Measurements from ENCODE around the gene TRIL.

TRIL gene

GRCh38 chr7:28993371-28993770 is 35.2 kb upstream of the TRIL start:
- Histone ChIP-seq H3K27ac (ENCODE audit: insufficient read depth, low read length, poor library complexity, severe bottlenecking) (no peak overlapping the region), H3K9me3 (ENCODE audit: control insufficient read depth, low read length) (no peaks in the 10 kb centered on the region), H3K4me1 (ENCODE audit: control insufficient read depth, insufficient read depth, low read length, poor library complexity, severe bottlenecking) (no peaks in the 10 kb centered on the region), H3K27me3 (replicated peaks; ENCODE audit: control insufficient read depth, insufficient read depth, low read length, poor library complexity, severe bottlenecking) (peaks cover 3% of the 10 kb centered on the region), H3K4me3 (ENCODE audit: insufficient read depth, low read depth, low read length, poor library complexity, severe bottlenecking) (no peak overlapping the region), H3K36me3 (ENCODE audit: control insufficient read depth, insufficient read depth, low read length) (no peaks in the 10 kb centered on the region)
- DNase-seq, result no peak

GRCh38 chr7:28992798-28993197 is 34.7 kb upstream of the TRIL start:
- no peak for DNase-seq
- no peaks in the 10 kb centered on the region for H3K4me1 ChIP-seq (ENCODE audit: control insufficient read depth, insufficient read depth, low read length, poor library complexity, severe bottlenecking)
- H3K9me3 ChIP-seq (ENCODE audit: control insufficient read depth, low read length), result no peaks in the 10 kb centered on the region
- no peak overlapping the region for H3K4me3 ChIP-seq (ENCODE audit: insufficient read depth, low read depth, low read length, poor library complexity, severe bottlenecking)
- H3K36me3 ChIP-seq (ENCODE audit: control insufficient read depth, insufficient read depth, low read length), result no peaks in the 10 kb centered on the region
- no peak overlapping the region for H3K27ac ChIP-seq (ENCODE audit: insufficient read depth, low read length, poor library complexity, severe bottlenecking)
- peaks cover 3% of the 10 kb centered on the region for H3K27me3 ChIP-seq (replicated peaks; ENCODE audit: control insufficient read depth, insufficient read depth, low read length, poor library complexity, severe bottlenecking)

- no peaks in the 10 kb centered on the region for H3K36me3 ChIP-seq (ENCODE audit: control insufficient read depth, insufficient read depth, low read length)
- no peaks in the 10 kb centered on the region for H3K9me3 ChIP-seq (ENCODE audit: control insufficient read depth, low read length)
- no peaks in the 10 kb centered on the region for H3K4me1 ChIP-seq (ENCODE audit: control insufficient read depth, insufficient read depth, low read length, poor library complexity, severe bottlenecking)
- H3K27me3 ChIP-seq (replicated peaks; ENCODE audit: control insufficient read depth, insufficient read depth, low read length, poor library complexity, severe bottlenecking), result peaks cover 3% of the 10 kb centered on the region
- H3K4me3 ChIP-seq (ENCODE audit: insufficient read depth, low read depth, low read length, poor library complexity, severe bottlenecking), result no peak overlapping the region
- no peak for DNase-seq
- H3K27ac ChIP-seq (ENCODE audit: insufficient read depth, low read length, poor library complexity, severe bottlenecking), result no peak overlapping the region
These were observed 32.2 kb upstream of the TRIL start for GRCh38 chr7:28990200-28990960.

- H3K36me3 ChIP-seq (ENCODE audit: control insufficient read depth, insufficient read depth, low read length), result no peaks in the 10 kb centered on the region
- H3K4me1 ChIP-seq (ENCODE audit: control insufficient read depth, insufficient read depth, low read length, poor library complexity, severe bottlenecking), result no peaks in the 10 kb centered on the region
- DNase-seq, result no peak
- H3K9me3 ChIP-seq (ENCODE audit: control insufficient read depth, low read length), result no peaks in the 10 kb centered on the region
- peaks cover 3% of the 10 kb centered on the region for H3K27me3 ChIP-seq (replicated peaks; ENCODE audit: control insufficient read depth, insufficient read depth, low read length, poor library complexity, severe bottlenecking)
- H3K27ac ChIP-seq (ENCODE audit: insufficient read depth, low read length, poor library complexity, severe bottlenecking), result no peak overlapping the region
- H3K4me3 ChIP-seq (ENCODE audit: insufficient read depth, low read depth, low read length, poor library complexity, severe bottlenecking), result no peak overlapping the region
These were observed 31.3 kb upstream of the TRIL start for GRCh38 chr7:28989211-28989980.

GRCh38 chr7:28988810-28989209 is 30.7 kb upstream of the TRIL start:
- Histone ChIP-seq H3K9me3 (ENCODE audit: control insufficient read depth, low read length) (no peaks in the 10 kb centered on the region), H3K27ac (ENCODE audit: insufficient read depth, low read length, poor library complexity, severe bottlenecking) (no peak overlapping the region), H3K36me3 (ENCODE audit: control insufficient read depth, insufficient read depth, low read length) (no peaks in the 10 kb centered on the region), H3K4me1 (ENCODE audit: control insufficient read depth, insufficient read depth, low read length, poor library complexity, severe bottlenecking) (no peaks in the 10 kb centered on the region), H3K4me3 (ENCODE audit: insufficient read depth, low read depth, low read length, poor library complexity, severe bottlenecking) (no peak overlapping the region), H3K27me3 (replicated peaks; ENCODE audit: control insufficient read depth, insufficient read depth, low read length, poor library complexity, severe bottlenecking) (peaks cover 3% of the 10 kb centered on the region)
- no peak for DNase-seq

- Histone ChIP-seq H3K27ac (ENCODE audit: insufficient read depth, low read length, poor library complexity, severe bottlenecking) (no peak overlapping the region), H3K36me3 (ENCODE audit: control insufficient read depth, insufficient read depth, low read length) (no peaks in the 10 kb centered on the region), H3K4me1 (ENCODE audit: control insufficient read depth, insufficient read depth, low read length, poor library complexity, severe bottlenecking) (no peaks in the 10 kb centered on the region), H3K27me3 (replicated peaks; ENCODE audit: control insufficient read depth, insufficient read depth, low read length, poor library complexity, severe bottlenecking) (peaks cover 3% of the 10 kb centered on the region), H3K9me3 (ENCODE audit: control insufficient read depth, low read length) (no peaks in the 10 kb centered on the region), H3K4me3 (ENCODE audit: insufficient read depth, low read depth, low read length, poor library complexity, severe bottlenecking) (no peak overlapping the region)
- no peak for DNase-seq
These were observed 30.0 kb upstream of the TRIL start for GRCh38 chr7:28988091-28988490.

- peaks cover 3% of the 10 kb centered on the region for H3K27me3 ChIP-seq (replicated peaks; ENCODE audit: control insufficient read depth, insufficient read depth, low read length, poor library complexity, severe bottlenecking)
- H3K36me3 ChIP-seq (ENCODE audit: control insufficient read depth, insufficient read depth, low read length), result no peaks in the 10 kb centered on the region
- no peak overlapping the region for H3K4me3 ChIP-seq (ENCODE audit: insufficient read depth, low read depth, low read length, poor library complexity, severe bottlenecking)
- no peak overlapping the region for H3K27ac ChIP-seq (ENCODE audit: insufficient read depth, low read length, poor library complexity, severe bottlenecking)
- DNase-seq, result no peak
- H3K4me1 ChIP-seq (ENCODE audit: control insufficient read depth, insufficient read depth, low read length, poor library complexity, severe bottlenecking), result no peaks in the 10 kb centered on the region
- no peaks in the 10 kb centered on the region for H3K9me3 ChIP-seq (ENCODE audit: control insufficient read depth, low read length)
These were observed 28.6 kb upstream of the TRIL start for GRCh38 chr7:28986765-28987110.

- Histone ChIP-seq H3K9me3 (ENCODE audit: control insufficient read depth, low read length) (no peaks in the 10 kb centered on the region), H3K27ac (ENCODE audit: insufficient read depth, low read length, poor library complexity, severe bottlenecking) (no peak overlapping the region), H3K36me3 (ENCODE audit: control insufficient read depth, insufficient read depth, low read length) (no peaks in the 10 kb centered on the region), H3K4me1 (ENCODE audit: control insufficient read depth, insufficient read depth, low read length, poor library complexity, severe bottlenecking) (no peaks in the 10 kb centered on the region), H3K27me3 (replicated peaks; ENCODE audit: control insufficient read depth, insufficient read depth, low read length, poor library complexity, severe bottlenecking) (peaks cover 2% of the 10 kb centered on the region), H3K4me3 (ENCODE audit: insufficient read depth, low read depth, low read length, poor library complexity, severe bottlenecking) (no peak overlapping the region)
- DNase-seq, result no peak
These were observed 28.1 kb upstream of the TRIL start for GRCh38 chr7:28986028-28986764.

GRCh38 chr7:28984631-28985030 is 26.5 kb upstream of the TRIL start:
- H3K9me3 ChIP-seq (ENCODE audit: control insufficient read depth, low read length), result no peaks in the 10 kb centered on the region
- H3K4me3 ChIP-seq (ENCODE audit: insufficient read depth, low read depth, low read length, poor library complexity, severe bottlenecking), result no peak overlapping the region
- no peaks in the 10 kb centered on the region for H3K36me3 ChIP-seq (ENCODE audit: control insufficient read depth, insufficient read depth, low read length)
- H3K27ac ChIP-seq (ENCODE audit: insufficient read depth, low read length, poor library complexity, severe bottlenecking), result no peak overlapping the region
- no peaks in the 10 kb centered on the region for H3K27me3 ChIP-seq (replicated peaks; ENCODE audit: control insufficient read depth, insufficient read depth, low read length, poor library complexity, severe bottlenecking)
- H3K4me1 ChIP-seq (ENCODE audit: control insufficient read depth, insufficient read depth, low read length, poor library complexity, severe bottlenecking), result no peaks in the 10 kb centered on the region
- DNase-seq, result no peak

GRCh38 chr7:28984217-28984616 is 26.1 kb upstream of the TRIL start:
- no peak overlapping the region for H3K27ac ChIP-seq (ENCODE audit: insufficient read depth, low read length, poor library complexity, severe bottlenecking)
- H3K4me1 ChIP-seq (ENCODE audit: control insufficient read depth, insufficient read depth, low read length, poor library complexity, severe bottlenecking), result no peaks in the 10 kb centered on the region
- H3K36me3 ChIP-seq (ENCODE audit: control insufficient read depth, insufficient read depth, low read length), result no peaks in the 10 kb centered on the region

More at GRCh38 chr7:28984217-28984616, 26.1 kb upstream of the TRIL start:
- Histone ChIP-seq H3K9me3 (ENCODE audit: control insufficient read depth, low read length) (no peaks in the 10 kb centered on the region), H3K4me3 (ENCODE audit: insufficient read depth, low read depth, low read length, poor library complexity, severe bottlenecking) (no peak overlapping the region), H3K27me3 (replicated peaks; ENCODE audit: control insufficient read depth, insufficient read depth, low read length, poor library complexity, severe bottlenecking) (no peaks in the 10 kb centered on the region)
- DNase-seq, result no peak
